ENCODE results near the gene CBR1.

CBR1 gene

GRCh38 chr21:36069713-36070583, at the start of gene CBR1:
Gene CBR1 (plus strand): TSS chr21:36070024. CDS start chr21:36070116, 92 bp downstream.
- peak; percentile 70 for DNase-seq (ENCODE audit: low spot score)

- DNase-seq (ENCODE audit: low spot score) = no peak
Measured at GRCh38 chr21:36021251-36021837, 48.5 kb upstream of the CBR1 start.

- DNase-seq (ENCODE audit: low spot score) = no peak
Measured at GRCh38 chr21:36022427-36023091, 47.3 kb upstream of the CBR1 start.

GRCh38 chr21:36023092-36023480, 46.7 kb upstream of the CBR1 start:
- DNase-seq (ENCODE audit: low spot score) = no peak

GRCh38 chr21:36024782-36025181, 45.0 kb upstream of the CBR1 start:
- DNase-seq (ENCODE audit: low spot score) = no peak

GRCh38 chr21:36027347-36027746, 42.5 kb upstream of the CBR1 start:
- DNase-seq (ENCODE audit: low spot score) = no peak

GRCh38 chr21:36028127-36029069, 41.4 kb upstream of the CBR1 start:
- DNase-seq (ENCODE audit: low spot score) = peak; percentile 66

GRCh38 chr21:36029309-36029708, 40.5 kb upstream of the CBR1 start:
- no peak for DNase-seq (ENCODE audit: low spot score)

- DNase-seq (ENCODE audit: low spot score) = no peak
Measured at GRCh38 chr21:36030581-36031189, 39.1 kb upstream of the CBR1 start.

GRCh38 chr21:36032647-36033406, 37.0 kb upstream of the CBR1 start:
- DNase-seq (ENCODE audit: low spot score) = no peak

GRCh38 chr21:36034211-36034913, 35.5 kb upstream of the CBR1 start:
- no peak for DNase-seq (ENCODE audit: low spot score)

- no peak for DNase-seq (ENCODE audit: low spot score)
Measured at GRCh38 chr21:36035381-36035791, 34.4 kb upstream of the CBR1 start.

- no peak for DNase-seq (ENCODE audit: low spot score)
Measured at GRCh38 chr21:36038701-36039497, 30.9 kb upstream of the CBR1 start.

- no peak for DNase-seq (ENCODE audit: low spot score)
Measured at GRCh38 chr21:36039861-36040260, 30.0 kb upstream of the CBR1 start.

GRCh38 chr21:36040389-36040788, 29.4 kb upstream of the CBR1 start:
- DNase-seq (ENCODE audit: low spot score) = no peak

- DNase-seq (ENCODE audit: low spot score) = no peak
Measured at GRCh38 chr21:36041910-36042309, 27.9 kb upstream of the CBR1 start.

GRCh38 chr21:36044056-36044455, 25.8 kb upstream of the CBR1 start:
- DNase-seq (ENCODE audit: low spot score) = no peak

GRCh38 chr21:36045993-36046392, 23.8 kb upstream of the CBR1 start:
- no peak for DNase-seq (ENCODE audit: low spot score)

GRCh38 chr21:36047139-36047538, 22.7 kb upstream of the CBR1 start:
- no peak for DNase-seq (ENCODE audit: low spot score)
